B cell (primary cell): Measurements from ENCODE around the gene SAMM50. TPM values are rescaled to one million over a fixed set of nuclear protein-coding genes. Genes with fewer than 3 reads are reported as not detected.

Source experiments
- ATAC-seq: fragments of 200-7000 bp; cut with Tn5 transposase; one replicate; pipeline ENCODE4 v1.10.0; 2021; ENCODE audit warnings: low read depth, mild to moderate bottlenecking, moderate number of reproducible peaks, moderate library complexity
- CTCF ChIA-PET: fragments of 350-600 bp; sonication (Branson Sonifier 250); formaldehyde crosslinking; loops from one replicate; lab custom pipeline; 2021; ENCODE audit warnings: antibody characterized with exemption, inconsistent platforms; lab: Charles Lee
- POLR2A ChIA-PET: fragments of 350-600 bp; sonication (Branson Sonifier 250); formaldehyde crosslinking; loops from one replicate; lab custom pipeline; 2021; ENCODE audit warnings: antibody characterized with exemption; lab: Charles Lee
- DNase-seq: peaks from one replicate; pipeline ENCODE4 v3.0.0; 2013
- H2AFZ ChIP-seq: 2 replicates; pipeline ENCODE4 v1.6.1; 2012; ENCODE audit warnings: mild to moderate bottlenecking, low read depth, low read length; ENCODE audit not compliant: insufficient read depth, poor library complexity, severe bottlenecking
- H3K27ac ChIP-seq, 2 donors: 1 replicate in 1 of 2; 2 replicates in 1 of 2; pipeline ENCODE4 v1.5.1; 2012 to 2013; ENCODE audit warnings: low read length in 2 of 2, mild to moderate bottlenecking in 2 of 2, moderate library complexity in 1 of 2
- H3K27me3 ChIP-seq, 4 experiments: fragments of 200-600 bp in 1 of 4; sonication (generic) in 1 of 4; replicated peaks in 1 of 4; 1 replicate in 2 of 4; 2 replicates in 2 of 4; pipeline versions ENCODE4 v1.6.1 to v1.7.0; 2013 to 2016; ENCODE audit warnings: low read length in 3 of 4, mild to moderate bottlenecking in 2 of 4, mixed read lengths in 1 of 4, moderate library complexity in 1 of 4; ENCODE audit not compliant: insufficient read depth in 4 of 4, control insufficient read depth in 3 of 4; ENCODE audit errors: control extremely low read depth in 1 of 4
- H3K36me3 ChIP-seq, 2 experiments: replicated peaks in 1 of 2; 1 replicate in 1 of 2; 2 replicates in 1 of 2; pipeline versions ENCODE4 v1.6.1 to v1.7.1; 2013; ENCODE audit warnings: low read length in 1 of 2; ENCODE audit not compliant: insufficient read depth in 2 of 2, control insufficient read depth in 1 of 2; ENCODE audit errors: control extremely low read depth in 1 of 2, extremely low read depth in 1 of 2
- H3K4me1 ChIP-seq, 2 donors: fragments of 200-600 bp in 1 of 2; sonication (generic) in 1 of 2; 1 replicate in 1 of 2; 2 replicates in 1 of 2; pipeline versions ENCODE4 v1.5.1 to v1.6.1; 2013 to 2017; ENCODE audit warnings: low read length in 2 of 2; ENCODE audit not compliant: control insufficient read depth in 2 of 2, insufficient read depth in 2 of 2
- H3K4me2 ChIP-seq: replicated peaks from 2 replicates; pipeline ENCODE3; 2012; ENCODE audit warnings: mild to moderate bottlenecking, low read depth, low read length; ENCODE audit not compliant: poor library complexity, severe bottlenecking
- H3K4me3 ChIP-seq, 5 experiments: fragments of 200-600 bp in 1 of 5; sonication (generic) in 1 of 5; 1 replicate in 3 of 5; 2 replicates in 2 of 5; pipeline versions ENCODE4 v1.5.1 to v1.7.0; 2011 to 2016; ENCODE audit warnings: low read length in 4 of 5, mild to moderate bottlenecking in 4 of 5, low read depth in 2 of 5, control low read depth in 1 of 5, moderate library complexity in 1 of 5; ENCODE audit not compliant: insufficient read depth in 1 of 5; ENCODE audit errors: control extremely low read depth in 1 of 5, extremely low read depth in 1 of 5
- H3K79me2 ChIP-seq: fragments of 200-600 bp; sonication (generic); one replicate; pipeline ENCODE4 v1.6.0; 2016; ENCODE audit warnings: low read length; ENCODE audit not compliant: control insufficient read depth, insufficient read depth
- H3K9ac ChIP-seq: fragments of 200-600 bp; sonication (generic); 2 replicates; pipeline ENCODE4 v1.6.1; 2017; ENCODE audit warnings: mild to moderate bottlenecking, low read length, moderate library complexity
- H3K9me3 ChIP-seq, 3 donors: one replicate each; pipeline versions ENCODE4 v1.6.1 to v1.7.1; 2013; ENCODE audit warnings: low read length in 2 of 3; ENCODE audit not compliant: control insufficient read depth in 2 of 3, insufficient read depth in 1 of 3; ENCODE audit errors: control extremely low read depth in 1 of 3
- H4K20me1 ChIP-seq: 2 replicates; pipeline ENCODE4 v1.6.0; 2012; ENCODE audit warnings: mild to moderate bottlenecking, low read length; ENCODE audit not compliant: insufficient read depth, control insufficient read depth, poor library complexity, severe bottlenecking
- H3K27ac Mint-ChIP-seq: one replicate; pipeline ENCODE4 v1.8.0; 2021; ENCODE audit warnings: mixed read lengths
- H3K27me3 Mint-ChIP-seq: one replicate; pipeline ENCODE4 v1.8.0; 2021; ENCODE audit warnings: mixed read lengths
- H3K4me1 Mint-ChIP-seq: one replicate; pipeline ENCODE4 v1.8.0; 2021; ENCODE audit warnings: mixed read lengths
- H3K4me3 Mint-ChIP-seq: one replicate; pipeline ENCODE4 v1.8.0; 2021; ENCODE audit warnings: mixed read lengths
- H3K9me3 Mint-ChIP-seq: one replicate; pipeline ENCODE4 v1.8.0; 2022; ENCODE audit warnings: mixed read lengths; ENCODE audit not compliant: insufficient read depth
- EZH2 ChIP-seq: IDR thresholded peaks from 2 replicates; pipeline ENCODE4 v1.6.1; 2012; ENCODE audit warnings: borderline replicate concordance, low read depth, mild to moderate bottlenecking, moderate library complexity, low read length; ENCODE audit not compliant: insufficient read depth, poor library complexity, severe bottlenecking
- WGBS: methylation state at CpG from one replicate; pipeline ENCODE4 v1.1.5; 2013; ENCODE audit warnings: missing lambda C conversion rate; ENCODE audit not compliant: insufficient coverage; 5-methylcytosine and 5-hydroxymethylcytosine counted together
- intact Hi-C: fragments of 100-400 bp; cut with micrococcal nuclease; formaldehyde crosslinking; loops from one replicate; pipeline ENCODE4 v1.10.0; 2022
- polyA plus RNA-seq: library from polyadenylated mRNA; depleted of rRNA; stranded (reverse); fragments of >200 nt; gene quantifications from 2 replicates; pipeline ENCODE4 v1.2.3, GENCODE V29; 2012
- total RNA-seq, 2 donors: library from RNA; stranded (reverse); fragments of 120-200 nt in 1 of 2; gene quantifications; 1 replicate in 1 of 2; 2 replicates in 1 of 2; pipeline versions ENCODE4 v1.2.3 to v1.2.4, GENCODE V29; 2013 to 2022
- TF ChIP-seq, protein P1 (sequence below): fragments of 200-600 bp; IDR thresholded peaks from one replicate; pipeline ENCODE4 v1.8.0; 2022; ENCODE audit warnings: antibody characterized with exemption, mild to moderate bottlenecking

The SAMM50 gene
- total and polyA plus RNA-seq, 2 donors (not counting 1 experiment from before 2014, with no cell fraction given) = 18.8 to 43.2 TPM

GRCh38 chr22:43996981-43997265, 41.7 kb downstream of the SAMM50 start:
- peaks cover 50% of the 10 kb centered on the region for H3K79me2 ChIP-seq
- peak overlapping the region; percentile 71 for H3K9ac ChIP-seq
- H3K27ac Mint-ChIP-seq = peak overlapping the region; percentile 96
- no peak for TF ChIP-seq EZH2
- TF ChIP-seq, protein P1, sequence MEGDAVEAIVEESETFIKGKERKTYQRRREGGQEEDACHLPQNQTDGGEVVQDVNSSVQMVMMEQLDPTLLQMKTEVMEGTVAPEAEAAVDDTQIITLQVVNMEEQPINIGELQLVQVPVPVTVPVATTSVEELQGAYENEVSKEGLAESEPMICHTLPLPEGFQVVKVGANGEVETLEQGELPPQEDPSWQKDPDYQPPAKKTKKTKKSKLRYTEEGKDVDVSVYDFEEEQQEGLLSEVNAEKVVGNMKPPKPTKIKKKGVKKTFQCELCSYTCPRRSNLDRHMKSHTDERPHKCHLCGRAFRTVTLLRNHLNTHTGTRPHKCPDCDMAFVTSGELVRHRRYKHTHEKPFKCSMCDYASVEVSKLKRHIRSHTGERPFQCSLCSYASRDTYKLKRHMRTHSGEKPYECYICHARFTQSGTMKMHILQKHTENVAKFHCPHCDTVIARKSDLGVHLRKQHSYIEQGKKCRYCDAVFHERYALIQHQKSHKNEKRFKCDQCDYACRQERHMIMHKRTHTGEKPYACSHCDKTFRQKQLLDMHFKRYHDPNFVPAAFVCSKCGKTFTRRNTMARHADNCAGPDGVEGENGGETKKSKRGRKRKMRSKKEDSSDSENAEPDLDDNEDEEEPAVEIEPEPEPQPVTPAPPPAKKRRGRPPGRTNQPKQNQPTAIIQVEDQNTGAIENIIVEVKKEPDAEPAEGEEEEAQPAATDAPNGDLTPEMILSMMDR = no peak
- H3K27me3 Mint-ChIP-seq = no peaks in the 10 kb centered on the region
- H3K9me3 Mint-ChIP-seq = no peaks in the 10 kb centered on the region
- peak overlapping the region in 1 of 5 experiments; percentile 65 for H3K4me3 ChIP-seq
- peak overlapping the region; percentile 82 to 94 for H3K27ac ChIP-seq
- no peaks in the 10 kb centered on the region for H3K9me3 ChIP-seq
- no peak for DNase-seq
- H3K27me3 ChIP-seq = no peaks in the 10 kb centered on the region
- H2AFZ ChIP-seq = peak overlapping the region; percentile 73
- peak overlapping the region; percentile 96 for H3K4me3 Mint-ChIP-seq
- POLR2A ChIA-PET = interaction anchor here (1.0 to 1.4 kb wide), 3 partner anchors 30 to 184 kb away, joined by 3 to 4 read pairs (median 3); partner anchors contain the start of gene SAMM50
- H3K4me2 ChIP-seq = peak overlapping the region; percentile 86
- H3K36me3 ChIP-seq = peaks cover 2 to 26% of the 10 kb centered on the region in 2 experiments
- 96% methylated on average over 8 of the region's 8 CpGs for WGBS
- H4K20me1 ChIP-seq = peaks cover 10% of the 10 kb centered on the region
- CTCF ChIA-PET = interaction anchor here (1.3 to 16.2 kb wide), 5 partner anchors 10 to 629 kb away, joined by 4 to 691 read pairs (median 57); no protein-coding TSS in a partner anchor
- no peak for ATAC-seq
- peaks cover 61% of the 10 kb centered on the region for H3K4me1 Mint-ChIP-seq
- intact Hi-C loops = loop anchor here (1.0 kb wide), 3 partner anchors 28 to 185 kb away; no protein-coding TSS in a partner anchor
- peaks cover 38 to 52% of the 10 kb centered on the region in 2 donors for H3K4me1 ChIP-seq

DNA sequence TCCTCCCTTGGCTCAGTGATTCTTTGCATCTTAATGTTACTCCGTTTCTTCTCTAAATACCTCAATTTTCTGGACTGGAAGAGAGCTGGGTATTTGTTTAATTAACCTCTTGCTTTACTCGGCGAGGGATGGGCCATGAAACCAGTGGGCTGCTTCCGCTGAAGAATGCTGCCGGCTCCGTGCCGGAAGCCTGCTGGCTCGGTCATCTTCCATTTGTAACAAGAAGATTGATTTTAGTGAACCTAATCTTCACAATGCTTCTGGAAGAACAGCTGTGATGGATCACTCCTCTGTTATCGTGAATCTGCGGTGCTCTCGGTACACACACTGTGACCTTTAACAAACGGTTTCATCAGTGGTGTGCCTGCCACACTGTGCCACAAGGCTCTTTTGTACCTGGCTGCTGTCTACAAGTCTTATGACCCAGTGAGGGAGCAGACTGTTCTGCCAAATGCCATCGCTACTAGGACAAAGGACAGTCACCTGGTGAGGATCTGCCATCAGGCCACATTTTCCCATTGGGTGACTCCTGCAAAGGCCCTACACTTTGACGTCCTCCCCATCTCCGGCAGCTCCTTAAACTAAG, 43.5 kb downstream of the SAMM50 start:
- H2AFZ ChIP-seq = no peak overlapping the region
- H3K9ac ChIP-seq = no peak overlapping the region
- ChIA-PET CTCF (interaction anchor here (0.8 to 16.2 kb wide), 2 partner anchors 85 to 86 kb away, joined by 3 to 691 read pairs; no protein-coding TSS in a partner anchor), POLR2A (no interaction called here)
- ATAC-seq (no peak), DNase-seq (no peak)
- no peak overlapping the region for H3K4me3 ChIP-seq
- no peaks in the 10 kb centered on the region for H3K27me3 Mint-ChIP-seq
- peaks cover 6% of the 10 kb centered on the region for H4K20me1 ChIP-seq
- peaks cover 32 to 42% of the 10 kb centered on the region in 2 donors for H3K4me1 ChIP-seq
- H3K4me1 Mint-ChIP-seq = peaks cover 54% of the 10 kb centered on the region
- no peaks in the 10 kb centered on the region for H3K27me3 ChIP-seq
- intact Hi-C loops = no loop called here
- H3K9me3 Mint-ChIP-seq = no peaks in the 10 kb centered on the region
- no peaks in the 10 kb centered on the region for H3K9me3 ChIP-seq
- no peak overlapping the region for H3K27ac Mint-ChIP-seq
- H3K36me3 ChIP-seq = peaks cover 0 to 14% of the 10 kb centered on the region in 2 experiments
- H3K4me2 ChIP-seq = no peak overlapping the region
- 99% methylated on average over 13 of the region's 15 CpGs for WGBS
- H3K4me3 Mint-ChIP-seq = no peak overlapping the region
- H3K27ac ChIP-seq = no peak overlapping the region
- peaks cover 45% of the 10 kb centered on the region for H3K79me2 ChIP-seq
- no peak for TF ChIP-seq EZH2
- TF ChIP-seq, protein P1 = no peak
